ENCODE results near the gene FILIP1. TPM values are rescaled to one million over a fixed set of nuclear protein-coding genes. Genes with fewer than 3 reads are reported as not detected.

Gene FILIP1
- total RNA-seq, 1 donor from 2014 or later = 183 TPM

DNA sequence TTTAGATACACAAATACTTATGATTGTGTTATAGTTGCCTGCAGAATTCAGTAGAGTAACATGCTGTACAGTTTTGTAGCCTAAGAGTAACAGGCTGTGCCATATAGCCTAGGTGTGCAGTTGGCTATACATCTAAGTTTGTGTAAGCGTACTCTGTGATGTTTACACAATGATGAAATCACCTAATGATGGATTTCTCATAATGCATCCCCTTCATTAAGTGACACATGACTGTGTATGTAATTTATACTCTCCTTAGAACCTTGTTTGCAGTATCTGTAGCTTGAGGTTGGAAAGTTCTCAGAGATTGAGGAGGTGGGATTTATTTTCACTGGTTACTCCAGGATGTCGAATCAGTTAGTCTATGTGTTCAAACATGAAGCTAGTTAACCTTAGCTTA is 142.0 kb downstream of the FILIP1 start:
- intact Hi-C loops (cut with DNase I) = no loop called here
- DNase-seq (ENCODE audit: low spot score) = no peak

DNA sequence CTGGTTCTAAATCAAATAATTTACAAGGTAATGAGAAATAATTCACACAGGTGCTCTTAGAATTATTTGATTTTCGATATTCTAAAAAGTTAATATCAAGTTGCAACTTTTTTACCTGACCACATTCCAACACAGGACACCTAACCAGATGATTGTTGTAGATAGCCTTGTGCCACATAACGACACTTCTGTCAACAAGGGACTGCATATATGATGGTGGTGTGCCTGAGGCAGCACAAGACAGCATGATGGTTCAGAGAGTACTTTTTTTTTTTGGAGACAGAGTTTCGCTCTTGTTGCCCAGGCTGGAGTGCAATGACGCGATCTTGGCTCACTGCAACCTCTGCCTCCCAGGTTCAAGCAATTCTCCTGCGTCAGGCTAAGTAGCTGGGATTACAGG is 142.8 kb downstream of the FILIP1 start:
- no peak for DNase-seq (ENCODE audit: low spot score)
- intact Hi-C loops (cut with DNase I) = no loop called here

GRCh38 chr6:75350156-75350555 is 143.4 kb downstream of the FILIP1 start:
- DNase-seq (ENCODE audit: low spot score) = no peak
- intact Hi-C loops (cut with DNase I) = no loop called here

GRCh38 chr6:75349262-75349984 is 144.2 kb downstream of the FILIP1 start:
- DNase-seq (ENCODE audit: low spot score) = no peak
- intact Hi-C loops (cut with DNase I) = no loop called here

GRCh38 chr6:75348882-75349261 is 144.7 kb downstream of the FILIP1 start:
- intact Hi-C loops (cut with DNase I) = no loop called here
- DNase-seq (ENCODE audit: low spot score) = no peak

DNA sequence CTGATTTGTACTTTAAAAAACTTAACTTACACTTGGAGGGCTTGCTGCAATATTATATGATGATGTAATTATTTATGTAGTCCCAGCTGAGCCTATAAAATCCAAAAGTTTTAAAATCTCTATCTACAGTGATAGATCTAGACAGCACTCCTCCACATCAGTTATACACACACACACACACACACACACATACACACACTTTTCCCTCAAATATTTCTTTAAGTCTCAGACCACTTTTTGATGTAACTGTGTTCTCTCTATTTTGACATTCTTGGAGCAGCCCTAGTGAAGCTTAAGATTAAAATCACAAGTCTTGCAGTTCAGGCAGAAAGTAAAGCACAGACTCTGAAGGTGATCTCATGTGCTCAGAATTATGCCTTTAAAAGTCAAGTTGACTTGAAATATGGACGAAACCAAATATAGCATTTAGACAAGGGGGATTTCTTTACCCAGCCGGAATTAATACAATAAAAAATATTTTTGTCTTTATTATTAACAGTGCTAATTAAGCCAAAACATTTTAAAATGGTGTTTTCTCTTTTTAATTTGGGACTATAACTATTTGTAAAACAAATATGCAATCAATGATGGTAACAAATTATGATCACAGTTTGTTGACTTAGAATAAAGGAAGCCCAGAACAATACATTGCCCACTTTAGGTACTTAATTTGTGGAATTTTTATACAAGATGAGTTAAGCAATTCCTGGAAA is 145.5 kb downstream of the FILIP1 start:
- no peak for DNase-seq (ENCODE audit: low spot score)
- intact Hi-C loops (cut with DNase I) = no loop called here

GRCh38 chr6:75345413-75345812 is 148.2 kb downstream of the FILIP1 start:
- intact Hi-C loops (cut with DNase I) = no loop called here
- DNase-seq (ENCODE audit: low spot score) = no peak

GRCh38 chr6:75344455-75344854 is 149.1 kb downstream of the FILIP1 start:
- intact Hi-C loops (cut with DNase I) = no loop called here
- no peak for DNase-seq (ENCODE audit: low spot score)

DNA sequence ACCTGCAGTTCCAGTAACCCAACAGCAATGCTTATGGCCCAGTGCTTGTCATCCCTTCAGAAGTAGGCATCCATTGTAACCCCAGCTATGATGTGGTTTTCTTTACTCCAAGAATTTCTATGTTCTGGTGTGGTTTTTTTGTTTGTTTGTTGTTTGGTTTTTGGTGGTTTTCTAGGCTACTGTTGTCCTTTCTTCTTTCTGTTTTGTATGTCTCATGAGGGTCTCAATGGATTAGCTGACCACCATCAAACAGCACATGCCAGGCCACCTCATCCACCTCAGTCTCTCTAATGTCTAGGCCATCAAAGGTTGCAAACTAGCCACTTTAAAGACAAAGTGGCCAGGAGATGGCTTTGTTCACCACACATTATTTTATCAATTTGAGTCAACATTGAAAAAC is 149.6 kb downstream of the FILIP1 start:
- intact Hi-C loops (cut with DNase I) = no loop called here
- no peak for DNase-seq (ENCODE audit: low spot score)

DNA sequence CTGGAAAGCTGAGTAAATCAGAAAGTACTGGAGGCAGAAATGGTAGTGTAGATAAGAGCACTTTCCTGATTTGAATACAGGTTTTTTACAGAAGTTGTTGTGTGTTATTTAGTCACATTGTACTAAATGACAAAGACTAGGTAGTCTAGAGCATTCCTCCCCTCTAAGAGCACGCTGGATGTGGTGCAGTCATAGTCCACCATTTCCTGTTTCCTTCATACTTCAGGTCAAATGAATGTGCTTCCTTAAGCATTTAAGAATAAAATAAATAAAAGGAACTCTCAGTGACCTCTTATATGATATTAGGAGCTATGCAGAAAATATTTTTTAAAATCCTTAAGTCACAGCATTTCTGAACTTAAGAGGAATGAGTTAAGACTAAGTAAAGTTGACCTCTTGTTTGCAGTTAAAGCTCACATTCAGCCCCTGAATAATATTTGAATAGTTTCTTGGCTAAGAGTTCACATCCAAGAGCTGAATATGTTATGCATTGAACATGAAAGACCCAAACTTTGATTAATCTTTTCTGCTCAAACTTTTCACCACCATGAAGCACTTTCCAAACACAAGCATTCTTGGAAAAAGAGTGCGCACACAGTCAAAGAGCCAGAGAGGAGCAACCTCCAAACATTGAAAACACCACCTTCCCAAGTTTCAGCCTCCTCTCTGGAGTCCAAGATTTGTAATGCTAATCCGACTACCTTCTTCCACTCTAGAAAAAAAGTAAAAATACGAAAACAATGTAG is 155.6 kb downstream of the FILIP1 start:
- intact Hi-C loops (cut with DNase I) = no loop called here
- DNase-seq (ENCODE audit: low spot score) = no peak

DNA sequence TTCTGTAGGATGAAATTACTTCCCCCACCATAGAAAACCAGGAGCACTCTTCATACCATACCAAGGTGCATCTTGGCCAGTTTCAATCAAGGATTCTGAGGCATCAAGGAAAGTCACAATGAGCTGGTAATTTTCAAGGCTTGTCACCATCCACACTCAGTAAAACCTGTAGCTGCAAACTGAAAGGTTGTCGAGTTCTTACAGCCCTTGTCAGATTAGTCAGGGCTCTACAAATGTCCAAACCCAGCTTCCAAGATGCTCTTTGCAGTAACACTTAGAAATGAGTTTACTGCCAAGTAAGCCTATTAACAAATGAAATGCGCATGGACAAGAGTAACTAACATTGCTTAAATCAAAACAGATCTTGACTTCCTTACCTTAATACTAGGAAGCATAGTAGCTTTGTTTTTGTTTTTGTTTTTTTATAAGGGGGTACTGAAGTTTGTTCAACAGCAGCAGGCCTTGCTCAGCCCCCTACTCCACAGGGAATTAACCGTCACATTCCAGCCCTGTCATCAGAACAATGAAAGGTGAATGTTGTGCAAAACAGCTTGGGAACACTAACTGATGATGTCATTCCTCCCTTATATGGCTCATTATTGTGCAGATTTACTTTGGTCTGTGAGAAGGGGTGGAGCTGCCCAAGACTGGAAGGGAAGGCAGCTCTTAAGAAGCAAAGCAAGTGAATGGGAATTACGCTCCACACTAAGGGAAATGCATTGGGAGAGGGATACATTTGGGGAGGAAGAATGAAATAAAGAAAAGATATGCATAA is 159.1 kb downstream of the FILIP1 start:
- DNase-seq (ENCODE audit: low spot score) = no peak
- intact Hi-C loops (cut with DNase I) = no loop called here

- no peak for DNase-seq (ENCODE audit: low spot score)
- intact Hi-C loops (cut with DNase I) = no loop called here
Observed at GRCh38 chr6:75333676-75334200, 159.9 kb downstream of the FILIP1 start.

DNA sequence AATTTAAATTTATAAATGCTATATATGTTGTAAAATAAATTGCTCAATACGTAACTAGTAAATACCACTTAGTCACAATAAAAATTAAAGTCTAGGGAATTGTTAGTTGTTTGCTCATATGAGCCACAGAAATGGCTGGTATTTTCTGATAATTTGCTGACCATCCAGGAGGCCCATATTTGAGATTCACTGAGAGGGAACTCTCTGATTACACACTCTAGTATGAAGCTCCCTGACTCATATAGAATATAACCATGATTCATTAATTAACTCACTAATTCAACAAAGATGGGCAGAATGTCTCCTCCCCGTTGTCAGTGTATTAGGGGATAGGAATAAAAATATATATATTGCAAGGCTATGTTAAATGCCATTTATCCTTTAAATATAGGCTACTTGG is 162.4 kb downstream of the FILIP1 start:
- no peak for DNase-seq (ENCODE audit: low spot score)
- intact Hi-C loops (cut with DNase I) = no loop called here

DNA sequence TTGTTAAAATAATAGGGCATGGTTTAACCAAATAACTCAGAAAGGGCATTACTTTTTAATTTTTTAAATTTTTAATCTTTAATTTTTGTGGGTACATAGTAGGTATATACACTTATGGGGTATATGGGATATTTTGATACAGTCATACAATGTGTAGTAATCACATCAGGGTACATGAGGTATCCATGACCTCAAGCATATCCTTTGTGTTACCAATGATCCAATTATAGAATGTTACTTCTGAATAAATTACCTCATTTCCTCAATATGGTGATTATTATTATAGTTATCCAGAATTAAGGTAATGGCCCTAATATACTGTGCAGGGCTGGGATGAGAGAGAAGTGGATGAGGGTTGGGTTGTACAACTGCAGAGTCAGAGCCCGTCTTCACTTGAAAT is 163.9 kb downstream of the FILIP1 start:
- intact Hi-C loops (cut with DNase I) = no loop called here
- DNase-seq (ENCODE audit: low spot score) = no peak

- intact Hi-C loops (cut with DNase I) = no loop called here
- DNase-seq (ENCODE audit: low spot score) = no peak
Observed at GRCh38 chr6:75327807-75328206, 165.8 kb downstream of the FILIP1 start.

DNA sequence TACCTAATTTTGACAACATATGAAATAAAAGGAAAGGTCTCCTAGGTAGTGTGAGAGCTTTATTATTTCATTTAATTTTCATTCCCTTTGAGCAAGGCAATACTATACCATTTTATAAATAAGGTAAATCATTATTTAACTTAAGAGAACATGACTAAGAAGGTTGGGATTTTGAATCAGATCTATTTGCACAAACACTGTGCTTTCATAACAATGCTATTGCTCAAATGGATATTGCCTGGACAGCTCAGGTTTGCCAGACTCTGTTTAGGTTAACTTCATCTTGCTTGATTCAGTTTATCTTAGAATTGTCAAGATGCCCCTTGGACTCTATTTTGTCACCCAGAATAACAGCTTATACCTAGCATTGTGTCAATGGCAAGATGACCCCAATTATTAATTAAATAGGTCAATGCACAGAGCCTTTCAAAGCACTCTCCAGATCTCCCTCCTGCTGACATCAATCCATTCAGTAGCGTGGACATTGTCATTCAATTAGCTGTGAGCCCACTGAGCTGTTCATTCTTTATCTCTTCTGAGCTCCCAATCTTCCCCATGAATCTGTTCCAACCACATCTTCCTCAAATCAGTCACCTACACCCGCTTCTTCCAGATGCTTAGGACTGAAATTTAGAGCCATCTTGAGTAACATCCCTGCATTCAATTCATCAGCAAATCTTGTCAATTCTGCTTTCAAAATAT is 166.9 kb downstream of the FILIP1 start:
- DNase-seq (ENCODE audit: low spot score) = no peak

GRCh38 chr6:75318900-75319299 is 174.7 kb downstream of the FILIP1 start:
- no peak for DNase-seq (ENCODE audit: low spot score)
- intact Hi-C loops (cut with DNase I) = no loop called here

More for the DNA sequence above, 166.9 kb downstream of the FILIP1 start:
- intact Hi-C loops (cut with DNase I) = no loop called here

DNA sequence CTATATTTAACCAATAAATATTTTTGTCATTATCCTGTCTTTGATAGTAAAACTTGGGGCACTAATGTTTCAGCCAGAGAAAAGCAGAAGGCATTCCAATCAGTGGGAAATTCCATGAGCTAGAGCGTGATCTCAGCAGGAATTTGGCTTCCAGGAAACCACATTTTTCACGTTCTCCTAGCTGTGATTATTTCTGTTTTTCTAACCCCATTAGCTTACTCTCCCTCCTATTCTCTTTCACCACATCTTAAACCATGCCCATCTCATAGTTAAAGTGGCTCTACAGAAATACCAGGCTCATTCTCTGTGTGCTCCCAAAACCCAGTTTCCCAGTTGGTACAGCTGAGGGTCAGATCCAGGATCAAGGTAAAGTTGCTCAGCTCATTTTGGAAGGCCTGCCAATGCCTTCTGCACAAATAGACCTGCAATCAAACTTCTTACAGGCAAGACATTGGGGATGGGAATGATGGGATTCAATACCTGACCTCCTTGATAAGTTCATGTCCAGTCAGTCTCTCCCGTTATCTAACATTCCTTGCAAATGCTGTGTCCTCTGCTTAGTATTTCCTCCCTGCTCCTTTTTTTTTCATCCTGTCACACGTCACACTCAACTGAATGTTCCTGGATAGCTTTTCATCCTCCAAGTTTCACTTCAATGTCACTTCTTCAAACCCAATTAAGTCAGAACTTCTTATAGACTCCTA is 175.9 kb downstream of the FILIP1 start:
- intact Hi-C loops (cut with DNase I) = no loop called here
- no peak for DNase-seq (ENCODE audit: low spot score)

DNA sequence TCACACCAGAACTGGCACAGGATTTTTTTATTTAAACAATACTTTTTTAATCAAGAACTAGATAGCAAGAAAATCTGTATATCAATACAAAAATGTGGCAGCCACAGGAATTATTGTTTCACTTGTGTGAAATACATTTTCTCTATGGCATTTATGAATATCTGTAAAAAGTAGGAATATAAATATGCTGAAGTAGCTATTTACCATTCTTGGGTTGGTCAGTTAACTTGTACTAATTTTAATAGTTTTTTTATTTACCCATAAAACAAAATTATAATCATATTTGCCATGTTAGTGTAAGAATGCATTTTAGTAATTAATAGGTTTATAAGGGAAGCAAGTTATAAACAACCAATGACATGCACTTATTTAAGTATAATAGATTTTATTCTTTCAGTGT is 177.6 kb downstream of the FILIP1 start:
- DNase-seq (ENCODE audit: low spot score) = no peak
- intact Hi-C loops (cut with DNase I) = no loop called here
